CD4-positive, alpha-beta T cell treated with Interleukin-15 for 4 hours (primary cell): ENCODE results near the gene DHX16.
"Not testable (repeated sequence)": the region's sequence is repeated elsewhere in the genome, so short reads cannot be mapped to it uniquely, and the experiment has no call there.

ENCODE experiments used
- DNase-seq: peaks from one replicate; pipeline ENCODE4 v3.0.0-alpha.2; 2020; ENCODE audit warnings: low spot score

The DHX16 gene

DNA sequence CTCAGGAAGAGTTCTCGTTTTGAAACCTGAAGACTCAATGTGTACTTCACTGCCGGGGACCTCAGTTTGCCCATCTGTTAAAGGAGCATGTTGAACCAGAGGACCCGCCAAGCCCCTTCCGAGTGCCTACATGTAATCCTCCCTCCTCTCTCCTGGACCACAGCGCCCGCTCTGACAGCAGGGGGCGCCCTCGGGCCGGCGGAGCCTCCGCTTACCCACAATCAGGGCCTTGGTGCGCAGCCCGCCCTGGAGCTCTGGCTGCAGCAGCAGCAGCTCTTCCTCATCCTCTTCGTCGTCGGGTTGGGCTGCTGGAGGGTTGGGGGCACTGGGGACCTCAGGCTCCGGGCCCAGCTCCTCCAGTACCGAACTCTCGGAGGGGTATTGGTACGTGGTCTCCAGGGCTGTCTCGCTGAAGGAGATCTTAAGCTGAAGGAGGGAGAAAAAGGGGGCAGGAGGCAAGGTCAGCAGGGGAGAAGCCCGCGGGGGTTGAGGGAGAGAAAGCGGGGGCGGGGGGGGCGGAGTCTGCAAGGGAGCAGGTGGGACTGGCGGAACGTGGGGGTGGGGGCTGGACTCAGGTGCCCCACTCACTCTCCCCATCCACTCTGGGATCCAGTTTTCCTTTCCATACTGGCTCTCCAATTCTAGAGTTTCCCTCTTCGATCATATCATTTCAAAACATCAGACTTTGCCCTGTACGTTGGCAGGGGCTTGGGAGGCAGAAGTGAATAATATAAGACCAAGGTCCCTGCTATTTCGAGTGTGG lies 6.3 kb upstream of the DHX16 start:
- peak; percentile 92 for DNase-seq

DNA sequence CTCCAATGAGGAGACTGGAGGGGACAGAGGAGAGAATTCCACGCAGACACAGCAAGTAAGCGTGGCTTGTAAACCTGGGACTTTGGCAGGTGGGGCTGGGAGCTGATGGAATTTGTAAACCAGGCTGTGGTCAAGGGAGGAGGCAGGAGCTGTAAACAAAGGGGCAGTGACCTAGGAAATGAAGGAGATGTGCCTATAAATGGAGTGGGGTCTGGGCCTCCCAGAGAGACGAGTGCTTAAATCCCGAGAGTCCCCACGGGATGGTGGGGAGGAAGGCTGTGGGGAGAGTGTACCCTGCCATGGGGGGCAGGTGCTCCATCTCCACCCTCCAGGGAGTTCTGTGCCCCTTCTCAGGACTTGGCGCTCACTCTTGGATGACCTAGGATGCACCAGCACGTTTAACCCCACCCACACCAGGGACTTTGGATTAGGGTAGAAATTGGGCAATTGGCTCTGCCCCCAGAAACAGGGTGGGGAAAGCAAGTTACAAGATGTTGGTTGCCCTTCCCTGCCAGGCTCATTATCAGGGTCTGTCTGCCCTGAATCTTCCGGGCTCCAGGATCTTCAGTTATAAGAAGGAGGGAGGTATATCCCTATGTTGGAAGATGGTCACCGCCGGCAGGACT lies 4.0 kb upstream of the DHX16 start:
- DNase-seq = no peak

DNA sequence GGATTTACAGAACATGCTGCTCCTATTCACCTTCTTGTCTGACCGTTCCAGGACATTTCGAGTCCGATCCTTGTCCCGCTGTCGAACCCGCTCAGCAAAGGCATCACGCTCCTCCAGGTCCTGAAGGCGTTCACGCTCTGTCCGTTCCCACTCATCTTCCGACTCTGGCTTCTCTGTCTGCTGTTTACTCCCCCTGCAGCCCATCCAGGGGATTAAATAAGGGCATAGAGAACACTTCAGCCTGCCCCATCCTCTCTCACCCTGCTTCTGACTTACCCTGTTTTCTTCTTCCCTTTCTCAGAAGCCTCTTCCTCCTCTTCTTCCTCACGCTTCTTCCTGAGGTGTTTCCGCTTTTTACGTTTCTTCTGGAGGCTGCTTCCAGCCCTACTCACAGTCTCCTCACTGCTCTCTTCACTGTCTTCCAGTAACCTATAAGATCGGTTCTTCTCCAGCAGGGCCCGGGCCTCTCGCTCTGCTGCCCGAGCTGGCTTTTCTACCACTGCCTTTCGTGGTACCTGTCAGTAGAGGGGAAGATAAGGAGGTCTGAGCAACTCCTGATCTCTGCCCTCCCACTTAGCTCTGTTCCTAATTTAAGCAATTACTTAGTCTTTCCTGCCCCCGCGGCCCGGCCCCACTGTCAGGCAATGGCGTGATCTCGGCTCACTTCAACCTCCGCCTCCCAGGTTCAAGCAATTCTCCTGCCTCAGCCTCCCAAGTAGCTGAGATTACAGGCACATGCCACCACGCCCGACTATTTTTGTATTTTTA lies 1.9 kb downstream of the DHX16 start:
- DNase-seq = no peak

DNA sequence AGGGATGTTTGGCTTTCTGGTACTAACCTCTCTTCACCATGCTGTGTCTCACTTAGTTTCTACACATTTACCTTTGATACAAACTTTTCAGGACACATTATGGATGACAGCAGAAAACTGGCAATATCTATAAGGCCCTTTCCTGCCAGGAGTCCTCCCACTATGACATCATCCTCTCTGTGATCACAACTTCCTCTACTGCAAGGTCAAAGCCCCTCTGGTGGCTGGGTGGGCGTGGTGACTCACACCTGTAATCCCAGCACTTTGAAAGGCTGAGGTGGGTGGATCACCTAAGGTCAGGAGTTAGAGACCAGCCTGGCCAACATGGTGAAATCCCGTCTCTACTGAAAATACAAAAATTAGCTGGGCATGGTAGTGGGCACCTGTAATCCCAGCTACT lies 6.5 kb downstream of the DHX16 start:
- DNase-seq = not testable (repeated sequence)

DNA sequence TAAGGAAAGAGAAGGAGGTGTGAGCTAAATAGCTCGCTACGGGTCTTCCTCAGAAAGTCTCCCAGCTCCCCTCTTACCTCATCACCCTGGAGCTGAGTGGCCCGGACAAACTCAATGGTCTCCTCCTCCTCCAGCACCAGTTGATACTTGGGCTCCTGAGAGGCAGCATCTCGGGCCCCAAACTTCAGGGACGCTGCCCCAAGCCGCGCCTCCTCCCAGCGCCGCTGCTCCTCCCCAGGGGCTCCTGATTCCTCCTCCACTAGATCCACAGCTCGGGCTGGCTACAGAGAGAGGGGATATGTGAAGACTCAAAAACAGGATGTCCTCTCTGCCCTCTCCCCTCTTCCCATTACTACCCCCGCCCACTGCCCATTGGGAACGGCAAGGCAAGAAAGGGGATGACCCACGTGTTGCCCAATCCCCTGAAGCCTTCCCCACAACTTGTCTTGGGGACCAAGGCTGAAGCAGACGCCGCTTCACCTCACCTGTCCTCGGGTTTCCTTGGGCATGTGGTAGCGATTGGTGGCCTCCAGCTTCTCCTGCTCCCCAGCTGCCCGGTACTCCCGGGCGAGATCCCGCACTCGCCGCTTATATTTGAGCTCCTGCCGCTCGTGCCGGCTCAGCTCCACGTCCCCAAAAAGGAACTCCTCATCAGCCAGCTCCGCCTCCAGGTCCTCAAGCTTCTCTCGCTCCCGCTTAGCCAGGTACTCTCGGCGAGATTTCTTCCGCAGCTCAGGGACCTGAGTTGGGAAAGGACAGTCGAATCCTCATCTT lies 7.6 kb downstream of the DHX16 start:
- no peak for DNase-seq

DNA sequence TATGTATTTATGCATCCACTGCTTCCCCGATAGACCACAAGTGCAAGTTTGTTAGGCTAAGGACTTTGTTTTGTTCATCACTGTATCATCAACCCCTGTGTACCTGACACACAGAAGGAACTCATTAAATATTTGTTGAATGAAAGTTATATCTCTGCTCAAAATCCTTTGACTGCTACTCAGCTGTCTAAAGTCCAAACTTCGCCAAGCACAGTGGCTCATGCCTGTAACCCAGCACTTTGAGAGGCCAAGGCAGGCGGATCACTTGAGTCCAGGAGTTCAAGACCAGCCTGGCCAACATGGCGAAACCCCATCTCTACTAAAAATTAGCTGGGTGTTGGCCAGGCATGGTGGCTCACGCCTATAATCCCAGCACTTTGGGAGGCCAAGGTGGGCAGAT lies 14.9 kb downstream of the DHX16 start:
- DNase-seq = not testable (repeated sequence)

DNA sequence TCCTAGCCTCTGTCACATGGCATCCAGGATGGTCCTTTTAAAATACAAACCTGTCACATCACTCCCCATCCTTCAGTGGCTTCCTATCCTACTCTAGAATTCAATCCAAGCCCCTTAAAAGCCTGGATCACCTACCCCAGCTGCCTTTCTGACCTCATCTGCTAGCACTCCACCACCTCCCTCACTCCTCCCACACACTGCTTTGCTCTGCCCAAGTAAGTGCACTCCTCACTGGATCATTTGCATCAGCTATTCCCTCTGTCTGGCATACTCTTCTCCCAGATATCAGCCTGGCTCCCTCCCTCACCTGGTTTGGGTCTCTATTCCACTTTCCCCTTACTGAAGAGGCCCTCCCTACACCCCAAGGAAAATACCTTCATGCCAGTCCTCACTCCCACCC lies 15.4 kb downstream of the DHX16 start:
- DNase-seq = no peak

DNA sequence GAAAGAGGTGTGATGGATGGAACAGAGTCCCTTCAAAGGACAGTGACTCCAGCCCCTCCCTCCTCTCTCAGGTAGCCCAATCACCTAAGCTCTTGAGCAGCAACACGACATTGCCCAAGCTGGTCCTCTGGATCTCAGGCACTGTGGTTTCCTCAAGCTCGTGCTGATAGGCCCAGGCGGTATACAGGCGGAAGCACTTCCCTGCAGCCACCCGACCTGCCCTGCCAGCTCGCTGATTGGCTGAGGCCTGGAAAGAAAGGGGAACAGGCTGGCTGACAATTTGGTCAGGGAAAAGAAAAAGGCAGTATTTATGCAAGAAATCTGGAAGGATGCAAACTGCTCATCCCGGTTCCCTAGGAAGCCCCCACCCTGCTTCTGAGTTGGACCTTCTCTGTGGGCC lies 16.3 kb downstream of the DHX16 start:
- DNase-seq = no peak

DNA sequence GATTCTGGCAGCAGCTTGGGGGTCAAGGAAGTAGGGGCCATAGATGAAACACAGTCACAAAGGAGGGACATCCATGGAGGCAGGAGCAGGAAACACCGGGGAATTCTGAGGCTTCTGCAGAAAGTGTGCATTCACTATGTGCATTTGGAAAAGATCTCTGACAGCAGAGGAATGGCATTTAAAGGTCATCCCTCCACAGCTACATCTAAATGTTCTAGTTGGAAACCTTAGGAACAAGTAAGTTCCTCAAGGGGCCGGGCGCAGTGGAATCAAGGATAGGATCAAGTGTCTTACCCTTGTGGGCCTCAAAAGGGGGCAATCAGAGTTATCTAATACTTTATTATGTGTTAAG lies 17.1 kb downstream of the DHX16 start:
- DNase-seq = no peak

DNA sequence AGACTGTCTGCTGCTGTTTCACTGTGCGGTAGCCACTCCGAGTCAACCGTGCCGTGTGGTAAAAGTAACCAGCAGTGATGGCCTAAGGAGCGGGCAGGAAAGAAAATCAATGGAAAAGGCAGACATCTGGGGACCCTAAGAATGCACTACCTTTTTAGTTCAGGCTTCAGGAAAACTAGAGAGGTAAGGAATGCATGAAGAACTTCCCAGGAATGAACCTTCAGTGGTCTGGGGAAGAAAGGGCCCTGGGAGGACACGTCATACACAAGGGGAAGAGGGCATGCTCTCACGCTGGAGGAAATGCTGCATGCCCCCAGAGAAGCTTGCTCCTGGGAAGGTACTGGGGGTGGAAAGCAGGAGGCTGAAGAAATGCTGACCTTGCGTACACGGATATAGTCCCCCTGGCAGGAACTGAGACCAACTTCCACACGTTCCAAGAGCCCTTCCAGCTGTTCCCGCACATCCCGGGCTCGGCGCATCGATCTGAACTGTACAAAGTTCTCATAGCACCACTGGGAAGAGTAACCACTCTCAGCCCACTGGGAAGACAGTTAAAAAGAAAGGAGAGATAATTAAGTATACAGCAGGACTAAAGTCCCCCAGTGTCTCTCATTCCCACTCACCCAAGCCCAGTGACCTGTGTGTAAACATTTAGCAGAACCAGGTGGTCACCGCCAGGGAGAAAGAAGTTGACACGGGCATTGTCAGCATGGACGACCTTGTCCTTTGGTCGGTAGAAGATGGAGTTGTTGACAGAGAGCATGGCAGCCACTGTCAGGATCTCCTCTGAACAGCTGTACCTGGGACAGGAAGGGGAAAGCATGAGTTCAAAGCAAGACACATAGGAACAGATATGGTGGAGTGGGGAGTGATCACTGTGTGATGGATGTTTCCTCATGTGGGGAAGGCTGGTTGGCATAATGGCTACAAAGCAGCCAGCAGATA lies 17.7 kb downstream of the DHX16 start:
- no peak for DNase-seq

DNA sequence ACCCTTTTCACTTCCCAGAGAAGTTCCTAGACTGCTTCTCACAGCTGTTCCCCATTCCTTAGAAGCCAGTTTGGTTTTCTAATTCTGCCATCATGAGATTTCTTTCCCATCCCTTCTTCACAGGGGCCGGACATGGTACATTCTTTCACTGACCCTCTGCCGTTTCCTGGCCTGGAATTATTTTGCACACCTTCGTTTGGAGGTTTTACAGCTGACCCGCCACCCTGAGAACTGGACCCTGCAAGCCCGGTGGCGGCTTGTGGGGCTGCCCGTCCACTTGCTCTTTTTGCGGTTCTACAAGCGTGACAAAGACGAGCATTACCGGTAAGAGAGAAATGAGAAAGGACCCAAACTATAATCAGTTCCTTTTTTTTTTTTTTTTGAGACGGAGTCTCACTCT lies 21.7 kb downstream of the DHX16 start:
- no peak for DNase-seq

DNA sequence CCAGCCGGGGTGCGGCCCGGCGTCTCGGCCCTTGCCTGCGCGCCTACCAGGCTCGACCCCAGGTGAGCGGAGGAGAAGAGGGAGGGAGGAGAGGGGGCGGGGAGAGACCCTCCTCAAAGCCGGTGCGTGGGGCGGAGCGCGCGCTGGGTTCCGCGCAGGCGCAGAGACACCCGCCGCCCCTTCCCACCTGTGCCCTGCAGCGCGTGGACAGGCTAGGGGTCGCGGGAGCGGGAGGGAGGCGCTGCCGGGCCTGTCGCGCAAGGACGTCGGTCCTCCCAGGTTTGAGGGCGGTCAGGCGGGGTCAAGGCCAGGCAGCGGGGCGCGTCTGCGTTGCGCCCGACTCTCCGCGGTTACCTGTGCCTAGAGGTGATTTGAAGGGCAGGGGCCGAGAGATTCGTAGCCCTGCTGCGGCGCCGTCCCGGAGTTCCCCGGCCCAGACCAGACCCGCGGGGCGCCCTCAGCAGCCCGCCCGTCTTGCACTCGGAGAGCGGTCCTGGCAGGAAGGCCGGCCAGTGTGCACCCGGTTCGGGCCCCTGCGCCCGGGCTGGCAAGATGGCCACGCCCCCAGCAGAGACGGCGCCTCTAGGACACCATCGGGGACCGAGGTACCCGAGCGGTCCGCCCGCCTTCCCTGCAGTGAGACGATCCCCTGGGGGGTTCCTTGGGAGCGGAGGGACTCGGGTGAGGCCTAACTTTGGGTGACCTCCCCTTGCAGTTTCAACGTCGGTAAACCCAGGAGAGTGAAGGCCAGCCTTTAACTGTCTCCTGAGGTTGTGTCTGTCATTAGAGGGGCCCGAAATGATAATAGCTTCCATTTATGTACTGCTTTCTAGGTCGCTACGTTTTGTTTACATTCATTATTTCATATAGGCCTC lies 25.3 kb downstream of the DHX16 start:
- DNase-seq = peak; percentile 62

DNA sequence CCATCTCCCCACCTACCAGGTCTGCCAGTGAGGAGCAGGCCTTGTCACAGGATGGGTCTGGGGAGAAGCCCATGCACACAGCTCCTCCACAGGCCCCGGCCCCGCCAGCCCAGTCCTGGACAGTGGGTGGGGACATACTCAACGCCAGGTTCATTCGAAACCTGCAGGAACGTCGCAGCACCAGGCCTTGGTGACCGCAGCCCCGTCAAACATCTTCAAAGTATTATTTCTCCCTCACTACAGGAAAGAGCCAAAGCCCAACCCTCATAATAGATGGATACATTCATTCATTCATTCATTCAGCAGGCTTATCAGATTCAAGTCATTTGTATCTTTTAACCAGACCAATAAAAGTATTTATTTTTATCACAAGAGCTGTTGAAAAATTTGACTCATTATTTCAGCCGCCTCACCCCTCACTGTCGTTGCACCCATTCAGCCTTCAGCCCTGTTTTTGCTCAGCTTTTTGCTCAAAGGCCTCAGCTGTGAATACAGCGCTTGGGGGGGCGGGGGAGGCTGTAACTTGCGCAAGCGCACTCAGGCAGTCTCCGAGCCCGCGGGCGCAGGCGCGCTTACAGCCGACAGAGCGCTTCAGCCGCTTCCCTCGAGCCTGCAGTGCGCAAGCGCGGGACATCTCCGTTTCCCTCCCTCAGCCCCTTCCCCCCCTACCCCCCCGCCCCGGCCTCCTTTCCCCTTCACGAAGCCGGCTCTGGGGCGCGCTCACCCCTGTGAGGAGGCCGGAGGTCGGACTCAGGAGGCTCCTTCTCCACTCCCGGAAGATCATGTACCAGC lies 26.2 kb downstream of the DHX16 start, which contains the start of gene C6orf136:
Gene C6orf136, plus strand, starts transcription at position 684 of the 792 bp plus-strand sequence. Its CDS starts 99 bp downstream, at position 783.
- peak; percentile 95 for DNase-seq

DNA sequence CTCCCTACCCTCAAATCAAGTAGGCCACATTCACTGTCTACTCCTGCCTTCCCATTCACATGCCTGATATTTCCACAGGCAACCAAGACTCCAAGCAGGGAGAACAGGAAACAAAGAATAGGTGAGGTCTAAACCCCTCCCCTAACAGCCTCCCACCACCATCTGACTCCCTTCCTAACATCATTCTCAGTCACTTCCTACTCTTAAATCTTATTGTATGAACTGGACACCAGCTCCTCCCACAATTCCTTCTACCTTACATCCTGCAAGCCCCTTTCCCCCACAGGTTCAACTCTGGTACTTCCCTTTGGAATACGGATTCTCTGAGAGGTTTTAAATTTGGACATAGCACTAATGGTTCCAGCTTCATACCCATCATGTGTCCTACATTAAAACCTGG lies 26.8 kb downstream of the DHX16 start:
- DNase-seq = no peak

DNA sequence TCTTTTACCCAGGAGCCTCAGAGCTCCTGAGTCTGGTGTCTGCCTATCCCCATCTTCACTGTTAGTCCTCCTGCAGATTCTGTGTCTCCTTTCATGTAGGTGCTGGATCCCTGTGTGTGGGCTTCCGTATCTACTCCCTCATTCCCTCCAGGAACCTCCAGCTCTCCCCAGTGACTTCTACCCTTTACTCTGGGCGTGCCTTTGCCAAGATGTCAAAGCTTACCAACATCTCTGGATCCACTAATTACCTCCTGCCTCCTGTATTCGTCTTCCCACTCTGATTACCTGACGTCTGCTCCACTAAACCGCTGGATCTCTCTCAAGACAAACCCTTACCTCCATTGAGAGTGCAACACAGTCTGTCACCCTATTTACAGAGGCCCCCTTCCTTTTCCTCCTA lies 28.0 kb downstream of the DHX16 start:
- DNase-seq = no peak

DNA sequence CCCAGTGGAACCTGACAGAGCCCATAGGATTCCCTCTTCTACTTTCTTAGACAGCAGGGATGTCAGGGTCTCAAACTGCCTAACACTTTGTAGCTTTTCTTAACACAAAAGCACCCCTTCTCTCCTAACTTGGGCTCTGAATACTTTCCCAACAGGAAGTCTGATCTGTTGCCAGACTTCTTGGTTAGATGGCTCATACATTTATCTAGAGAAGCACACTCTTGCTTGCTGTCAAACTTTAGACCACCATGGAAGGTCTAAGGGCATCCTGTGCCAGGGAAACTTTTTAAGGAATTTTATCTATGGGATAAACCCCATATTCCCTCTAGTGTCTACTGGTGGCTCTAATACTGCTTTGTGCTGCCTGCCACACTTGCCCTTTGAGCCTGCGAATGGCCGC lies 29.1 kb downstream of the DHX16 start:
- DNase-seq = no peak

DNA sequence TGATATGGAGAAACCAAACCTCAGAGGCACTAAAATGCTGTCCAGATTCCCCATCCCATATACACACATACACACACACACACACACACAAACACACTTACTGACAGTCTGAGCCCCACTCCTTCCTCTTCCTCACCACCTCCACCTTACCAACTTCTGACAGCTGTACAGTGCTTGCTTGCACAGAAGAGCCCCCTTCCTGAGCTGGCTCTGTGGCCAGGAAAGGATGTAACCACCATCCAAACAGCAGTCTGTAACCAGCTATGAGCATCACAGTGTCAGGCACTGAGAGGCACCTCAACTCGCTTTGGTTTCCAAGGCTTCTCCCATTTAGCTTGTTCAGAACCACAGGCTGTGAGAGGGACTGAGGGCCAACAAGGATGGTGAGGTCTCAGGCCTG lies 31.8 kb downstream of the DHX16 start:
- DNase-seq = no peak

DNA sequence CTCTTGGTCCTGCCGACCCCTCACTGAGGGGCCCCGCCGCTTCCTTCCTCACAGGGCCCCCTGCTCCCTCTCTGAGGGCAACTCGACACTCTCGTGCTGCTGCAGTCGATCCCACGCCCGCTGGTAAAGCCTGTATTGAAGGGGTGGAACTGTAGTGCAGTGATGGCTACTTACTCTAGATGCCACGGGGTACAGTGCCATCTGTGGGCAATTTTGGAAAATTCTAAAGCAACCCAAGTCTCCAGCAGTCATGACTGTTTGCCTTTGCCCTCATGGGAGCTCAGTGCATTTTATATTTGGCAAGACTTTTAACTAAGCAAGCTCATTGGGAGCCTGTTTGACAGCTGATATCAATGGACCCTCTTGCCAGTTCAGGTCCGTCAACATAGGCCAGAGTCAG lies 32.3 kb downstream of the DHX16 start:
- DNase-seq = no peak

DNA sequence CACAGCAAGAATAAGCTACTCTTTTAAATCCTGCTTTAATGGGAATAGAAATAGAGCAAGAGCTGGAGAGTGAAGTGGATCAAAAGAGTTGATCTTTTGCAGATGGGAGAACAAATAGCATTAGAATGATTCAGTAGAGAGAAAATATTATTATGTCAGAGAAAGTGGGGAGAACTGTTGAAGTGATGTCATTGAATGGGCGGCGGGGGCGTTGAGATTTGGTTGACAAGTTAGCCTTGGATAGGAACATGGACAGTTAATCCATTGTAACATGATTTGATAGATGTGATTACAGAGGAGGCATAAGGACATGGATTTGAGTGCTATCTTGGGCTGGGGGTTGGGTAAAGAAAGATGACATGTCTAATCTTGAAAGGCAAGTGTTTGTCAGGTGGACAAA lies 37.0 kb downstream of the DHX16 start:
- DNase-seq = no peak
